ENCODE results near the gene CTAGE9.

DNA sequence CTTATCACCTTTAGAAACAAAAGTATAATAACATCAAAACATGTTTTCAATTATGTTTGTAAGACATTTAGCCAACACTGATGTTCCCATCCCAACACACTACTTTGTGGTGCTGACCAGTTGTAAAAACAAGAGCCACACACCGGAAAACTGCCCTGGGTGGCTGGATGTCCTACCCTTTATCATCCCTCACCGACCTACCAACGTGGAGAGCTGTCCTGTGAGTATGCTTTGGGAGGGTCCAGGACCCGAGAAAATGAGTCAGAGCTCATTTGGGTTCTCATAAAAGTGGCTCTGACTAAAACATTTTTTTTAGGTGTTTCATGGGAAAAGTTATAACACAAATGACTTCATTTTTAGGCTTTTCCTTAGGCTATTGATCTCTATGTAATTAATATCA is 29.3 kb upstream of the CTAGE9 start:
- TF ChIP-seq, protein P1, sequence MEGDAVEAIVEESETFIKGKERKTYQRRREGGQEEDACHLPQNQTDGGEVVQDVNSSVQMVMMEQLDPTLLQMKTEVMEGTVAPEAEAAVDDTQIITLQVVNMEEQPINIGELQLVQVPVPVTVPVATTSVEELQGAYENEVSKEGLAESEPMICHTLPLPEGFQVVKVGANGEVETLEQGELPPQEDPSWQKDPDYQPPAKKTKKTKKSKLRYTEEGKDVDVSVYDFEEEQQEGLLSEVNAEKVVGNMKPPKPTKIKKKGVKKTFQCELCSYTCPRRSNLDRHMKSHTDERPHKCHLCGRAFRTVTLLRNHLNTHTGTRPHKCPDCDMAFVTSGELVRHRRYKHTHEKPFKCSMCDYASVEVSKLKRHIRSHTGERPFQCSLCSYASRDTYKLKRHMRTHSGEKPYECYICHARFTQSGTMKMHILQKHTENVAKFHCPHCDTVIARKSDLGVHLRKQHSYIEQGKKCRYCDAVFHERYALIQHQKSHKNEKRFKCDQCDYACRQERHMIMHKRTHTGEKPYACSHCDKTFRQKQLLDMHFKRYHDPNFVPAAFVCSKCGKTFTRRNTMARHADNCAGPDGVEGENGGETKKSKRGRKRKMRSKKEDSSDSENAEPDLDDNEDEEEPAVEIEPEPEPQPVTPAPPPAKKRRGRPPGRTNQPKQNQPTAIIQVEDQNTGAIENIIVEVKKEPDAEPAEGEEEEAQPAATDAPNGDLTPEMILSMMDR (conservative IDR thresholded peaks at IDR 0.05 in 1 of 2, IDR thresholded peaks at IDR 0.05 in 1 of 2; ENCODE audit: low read depth in 1 of 2, low read length in 2 of 2), result no peak
- TF ChIP-seq EZH2 (IDR thresholded peaks at IDR 0.05; ENCODE audit: low read length, missing control alignments), result no peak

All from fibroblast of lung (primary cell).